Measurements from ENCODE around the gene TUBGCP2.

The TUBGCP2 gene

DNA sequence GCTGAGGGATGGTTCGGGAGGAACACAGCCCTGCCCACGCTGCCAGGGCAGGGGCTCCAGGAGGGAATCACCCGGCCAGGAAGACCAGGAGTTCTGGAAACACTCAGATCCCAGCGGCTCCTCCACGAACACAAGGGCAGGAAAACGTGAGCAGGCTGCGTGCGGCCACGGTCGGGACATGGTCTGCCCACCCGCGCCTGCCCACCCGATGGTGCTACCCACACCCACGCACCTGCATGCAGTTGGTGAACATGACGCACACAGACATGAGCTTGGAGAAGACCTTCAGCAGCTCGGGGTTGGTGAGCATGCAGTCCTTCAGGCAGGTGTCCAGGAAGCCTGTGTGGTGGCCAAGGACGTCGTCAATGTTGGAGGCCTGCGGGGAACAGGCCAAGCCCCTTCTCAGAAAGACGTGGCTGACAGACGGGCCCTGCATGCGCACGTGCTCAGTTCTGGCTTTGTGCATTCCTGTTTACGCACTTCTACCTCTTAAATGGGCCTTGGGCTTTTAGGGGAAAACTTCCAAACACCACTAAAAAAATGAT, 25.8 kb downstream of the TUBGCP2 start:
- no peaks in the 10 kb centered on the region for H3K4me1 ChIP-seq (ENCODE audit: insufficient read depth, low read length)
- no peak overlapping the region for H3K27ac ChIP-seq (ENCODE audit: low read length)
- H3K79me2 ChIP-seq (ENCODE audit: insufficient read depth, low read length) = no peaks in the 10 kb centered on the region
- peaks cover 87% of the 10 kb centered on the region for H3K36me3 ChIP-seq (ENCODE audit: insufficient read depth, low read length)
- DNase-seq (no peak), ATAC-seq (ENCODE audit: insufficient read depth, low read depth) (no peak)
- H3K4me2 ChIP-seq (ENCODE audit: insufficient read depth, low read length) = no peak overlapping the region
- no peak overlapping the region for H2AFZ ChIP-seq (ENCODE audit: low read depth, low read length)
- H3K27me3 ChIP-seq (ENCODE audit: insufficient read depth, low read length, poor library complexity) = no peaks in the 10 kb centered on the region
- H3K9ac ChIP-seq (ENCODE audit: low read depth, low read length) = no peak overlapping the region
- TF ChIP-seq, protein P1, sequence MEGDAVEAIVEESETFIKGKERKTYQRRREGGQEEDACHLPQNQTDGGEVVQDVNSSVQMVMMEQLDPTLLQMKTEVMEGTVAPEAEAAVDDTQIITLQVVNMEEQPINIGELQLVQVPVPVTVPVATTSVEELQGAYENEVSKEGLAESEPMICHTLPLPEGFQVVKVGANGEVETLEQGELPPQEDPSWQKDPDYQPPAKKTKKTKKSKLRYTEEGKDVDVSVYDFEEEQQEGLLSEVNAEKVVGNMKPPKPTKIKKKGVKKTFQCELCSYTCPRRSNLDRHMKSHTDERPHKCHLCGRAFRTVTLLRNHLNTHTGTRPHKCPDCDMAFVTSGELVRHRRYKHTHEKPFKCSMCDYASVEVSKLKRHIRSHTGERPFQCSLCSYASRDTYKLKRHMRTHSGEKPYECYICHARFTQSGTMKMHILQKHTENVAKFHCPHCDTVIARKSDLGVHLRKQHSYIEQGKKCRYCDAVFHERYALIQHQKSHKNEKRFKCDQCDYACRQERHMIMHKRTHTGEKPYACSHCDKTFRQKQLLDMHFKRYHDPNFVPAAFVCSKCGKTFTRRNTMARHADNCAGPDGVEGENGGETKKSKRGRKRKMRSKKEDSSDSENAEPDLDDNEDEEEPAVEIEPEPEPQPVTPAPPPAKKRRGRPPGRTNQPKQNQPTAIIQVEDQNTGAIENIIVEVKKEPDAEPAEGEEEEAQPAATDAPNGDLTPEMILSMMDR (IDR thresholded peaks at IDR 0.05; ENCODE audit: borderline replicate concordance, extremely low read depth, low read length, poor library complexity, severe bottlenecking) = no peak
- no peak for TF ChIP-seq EZH2 (IDR thresholded peaks at IDR 0.05; ENCODE audit: borderline replicate concordance, low read depth, low read length, severe bottlenecking)
- no peak overlapping the region for H3K4me3 ChIP-seq (ENCODE audit: low read depth in 1 of 2, low read length in 2 of 2)
- H3K9me3 ChIP-seq (ENCODE audit: insufficient read depth, low read length, severe bottlenecking) = no peaks in the 10 kb centered on the region
- H4K20me1 ChIP-seq (ENCODE audit: insufficient read depth, low read length) = peaks cover 20% of the 10 kb centered on the region

DNA sequence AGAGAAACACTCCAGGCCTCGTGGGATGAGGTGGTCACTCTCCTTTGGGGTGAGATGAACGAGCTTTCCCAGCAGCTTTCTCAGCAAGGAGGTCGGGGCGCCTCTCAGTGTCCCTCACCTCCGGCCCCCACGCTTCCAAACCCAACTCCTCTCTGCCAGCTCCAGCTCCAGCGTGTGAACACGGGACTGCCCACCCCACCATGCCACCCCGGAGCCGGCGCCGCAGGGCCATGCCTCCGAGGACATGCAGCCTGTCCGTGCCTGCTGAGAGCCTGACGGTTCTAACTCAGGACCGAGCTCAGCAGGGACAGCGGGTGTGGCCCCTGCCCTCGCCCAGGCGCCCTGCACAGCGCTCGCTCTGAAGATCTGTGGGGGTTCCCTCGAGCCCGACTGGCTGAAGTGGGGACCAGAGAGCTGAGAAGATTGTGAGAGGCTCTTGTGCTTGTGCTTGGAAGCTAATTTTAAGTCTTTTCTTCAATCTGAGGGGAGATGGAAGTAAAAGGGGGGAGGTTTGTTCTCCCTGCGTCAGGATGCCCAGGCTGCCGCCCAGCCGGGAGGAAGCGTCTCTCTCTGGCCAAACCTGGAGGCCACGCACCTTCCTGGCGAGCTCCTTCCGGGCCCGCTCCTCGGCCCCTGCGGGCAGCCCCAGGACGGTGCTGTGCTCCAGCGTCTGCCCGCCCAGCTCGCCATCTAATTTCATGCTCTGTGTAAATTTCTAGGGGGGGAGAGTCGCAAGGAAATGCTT, 26.9 kb downstream of the TUBGCP2 start:
- Histone ChIP-seq H3K9me3 (ENCODE audit: insufficient read depth, low read length, severe bottlenecking) (no peaks in the 10 kb centered on the region), H3K9ac (ENCODE audit: low read depth, low read length) (no peak overlapping the region), H3K36me3 (ENCODE audit: insufficient read depth, low read length) (peaks cover 78% of the 10 kb centered on the region), H4K20me1 (ENCODE audit: insufficient read depth, low read length) (peaks cover 21% of the 10 kb centered on the region), H3K27ac (ENCODE audit: low read length) (no peak overlapping the region), H3K4me3 (ENCODE audit: low read depth in 1 of 2, low read length in 2 of 2) (no peak overlapping the region), H3K4me2 (ENCODE audit: insufficient read depth, low read length) (no peak overlapping the region), H3K79me2 (ENCODE audit: insufficient read depth, low read length) (no peaks in the 10 kb centered on the region), H2AFZ (ENCODE audit: low read depth, low read length) (no peak overlapping the region), H3K27me3 (ENCODE audit: insufficient read depth, low read length, poor library complexity) (no peaks in the 10 kb centered on the region), H3K4me1 (ENCODE audit: insufficient read depth, low read length) (no peaks in the 10 kb centered on the region)
- TF ChIP-seq, protein P1 (IDR thresholded peaks at IDR 0.05; ENCODE audit: borderline replicate concordance, extremely low read depth, low read length, poor library complexity, severe bottlenecking) = no peak
- TF ChIP-seq EZH2 (IDR thresholded peaks at IDR 0.05; ENCODE audit: borderline replicate concordance, low read depth, low read length, severe bottlenecking) = no peak
- ATAC-seq (ENCODE audit: insufficient read depth, low read depth) (no peak), DNase-seq (no peak)

DNA sequence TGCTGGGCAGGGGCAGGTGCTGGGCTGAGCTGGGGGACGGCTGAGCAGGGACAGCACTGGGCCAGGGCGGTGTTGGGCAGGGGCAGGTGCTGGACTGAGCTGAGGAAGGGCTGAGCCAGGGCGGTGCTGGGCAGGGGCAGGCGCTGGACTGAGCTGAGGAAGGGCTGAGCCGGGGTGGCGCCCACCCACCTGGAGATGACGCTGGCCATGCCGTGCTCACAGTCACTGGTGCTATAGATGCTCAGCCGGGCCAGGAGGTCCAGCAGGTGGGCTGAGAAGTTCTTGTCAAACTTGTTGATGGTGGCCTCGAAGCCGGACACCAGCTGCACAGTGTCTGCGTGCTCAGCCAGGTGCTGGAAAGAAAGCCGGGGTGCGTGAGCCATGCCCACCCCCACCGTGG, 27.6 kb downstream of the TUBGCP2 start:
- no peak overlapping the region for H2AFZ ChIP-seq (ENCODE audit: low read depth, low read length)
- DNase-seq (no peak), ATAC-seq (ENCODE audit: insufficient read depth, low read depth) (no peak)
- no peak overlapping the region for H3K9ac ChIP-seq (ENCODE audit: low read depth, low read length)
- H3K27ac ChIP-seq (ENCODE audit: low read length) = no peak overlapping the region
- H3K4me2 ChIP-seq (ENCODE audit: insufficient read depth, low read length) = no peak overlapping the region
- H3K27me3 ChIP-seq (ENCODE audit: insufficient read depth, low read length, poor library complexity) = no peaks in the 10 kb centered on the region
- H3K4me1 ChIP-seq (ENCODE audit: insufficient read depth, low read length) = no peaks in the 10 kb centered on the region
- no peaks in the 10 kb centered on the region for H3K79me2 ChIP-seq (ENCODE audit: insufficient read depth, low read length)
- no peak for TF ChIP-seq EZH2 (IDR thresholded peaks at IDR 0.05; ENCODE audit: borderline replicate concordance, low read depth, low read length, severe bottlenecking)
- TF ChIP-seq, protein P1 (IDR thresholded peaks at IDR 0.05; ENCODE audit: borderline replicate concordance, extremely low read depth, low read length, poor library complexity, severe bottlenecking) = no peak
- H3K9me3 ChIP-seq (ENCODE audit: insufficient read depth, low read length, severe bottlenecking) = no peaks in the 10 kb centered on the region
- H4K20me1 ChIP-seq (ENCODE audit: insufficient read depth, low read length) = peaks cover 16% of the 10 kb centered on the region
- peaks cover 73% of the 10 kb centered on the region for H3K36me3 ChIP-seq (ENCODE audit: insufficient read depth, low read length)
- no peak overlapping the region for H3K4me3 ChIP-seq (ENCODE audit: low read depth in 1 of 2, low read length in 2 of 2)
